ENCODE measurements around the gene KCNN3.

The KCNN3 gene

DNA sequence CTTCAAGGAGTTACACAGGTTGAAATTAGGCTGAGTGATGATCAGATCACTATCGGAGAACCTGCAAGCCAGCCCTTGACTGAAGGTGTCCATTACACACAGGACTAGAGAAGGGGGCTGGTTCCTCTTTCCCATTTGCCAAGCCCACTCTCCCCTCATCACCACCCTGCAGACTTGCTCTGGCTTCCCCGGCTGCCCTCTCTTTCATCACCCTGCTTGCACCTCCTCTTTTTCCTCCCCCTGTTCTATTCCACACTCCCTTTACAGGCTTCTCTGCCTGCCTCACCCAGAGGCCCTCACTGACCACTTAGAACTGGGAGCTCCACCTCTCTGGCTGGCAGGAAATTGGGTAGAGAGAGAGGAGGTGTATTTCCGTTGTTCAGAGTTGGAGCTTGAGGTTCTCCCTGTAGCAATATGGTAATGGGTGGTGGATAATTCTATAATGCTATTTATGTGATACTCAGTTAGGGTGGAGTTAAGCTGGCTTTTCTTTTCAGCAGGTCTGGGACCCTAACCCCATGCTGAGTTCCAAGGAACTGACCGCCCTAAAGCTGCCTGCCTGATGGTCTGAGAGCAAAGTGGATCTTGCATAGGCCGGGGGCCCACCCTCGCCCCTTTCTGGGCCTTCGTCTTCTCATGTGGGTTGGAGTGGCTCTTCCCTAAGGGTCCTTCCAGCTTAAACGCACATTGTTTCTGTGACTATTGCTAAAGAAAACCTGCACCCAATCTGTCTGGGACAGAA lies 150.3 kb downstream of the KCNN3 start:
- no peak for DNase-seq

DNA sequence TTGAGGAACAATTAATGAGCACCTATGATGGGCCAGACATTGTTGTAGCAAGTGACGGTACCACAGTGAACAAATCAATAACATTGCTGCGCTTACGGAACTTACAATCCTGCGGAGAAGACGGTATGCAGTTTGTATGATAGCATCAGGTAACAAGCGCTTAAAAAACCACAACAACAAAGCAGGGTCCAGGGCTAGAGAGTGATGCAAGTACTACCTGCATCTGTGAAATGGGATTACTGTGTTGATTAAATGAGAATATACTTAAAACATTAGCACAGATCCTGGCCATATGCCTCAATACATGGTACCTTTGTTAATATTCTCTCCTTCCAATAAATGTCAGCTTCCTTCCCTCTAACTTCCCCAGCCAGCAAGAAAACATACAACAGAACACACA lies 151.5 kb downstream of the KCNN3 start:
- DNase-seq, result no peak

DNA sequence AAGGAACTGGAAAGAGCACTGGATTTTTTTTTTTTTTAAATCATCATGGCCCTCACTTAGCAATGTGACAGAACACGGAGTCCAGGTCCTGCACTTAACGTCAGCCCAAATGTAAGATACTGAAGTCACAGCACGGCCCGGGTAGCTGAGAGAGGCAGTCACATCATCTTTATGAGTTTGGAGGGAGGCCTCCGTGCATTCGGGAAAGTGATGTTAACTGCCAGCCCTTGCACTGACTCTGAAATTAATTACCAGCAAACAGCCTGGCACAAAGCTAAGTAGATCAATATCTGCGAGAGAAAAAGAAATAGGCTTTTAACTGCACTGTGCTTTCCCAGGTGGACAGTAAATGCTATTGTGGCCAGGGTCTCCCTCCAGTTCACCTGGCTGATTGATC lies 152.6 kb downstream of the KCNN3 start:
- DNase-seq, result no peak

DNA sequence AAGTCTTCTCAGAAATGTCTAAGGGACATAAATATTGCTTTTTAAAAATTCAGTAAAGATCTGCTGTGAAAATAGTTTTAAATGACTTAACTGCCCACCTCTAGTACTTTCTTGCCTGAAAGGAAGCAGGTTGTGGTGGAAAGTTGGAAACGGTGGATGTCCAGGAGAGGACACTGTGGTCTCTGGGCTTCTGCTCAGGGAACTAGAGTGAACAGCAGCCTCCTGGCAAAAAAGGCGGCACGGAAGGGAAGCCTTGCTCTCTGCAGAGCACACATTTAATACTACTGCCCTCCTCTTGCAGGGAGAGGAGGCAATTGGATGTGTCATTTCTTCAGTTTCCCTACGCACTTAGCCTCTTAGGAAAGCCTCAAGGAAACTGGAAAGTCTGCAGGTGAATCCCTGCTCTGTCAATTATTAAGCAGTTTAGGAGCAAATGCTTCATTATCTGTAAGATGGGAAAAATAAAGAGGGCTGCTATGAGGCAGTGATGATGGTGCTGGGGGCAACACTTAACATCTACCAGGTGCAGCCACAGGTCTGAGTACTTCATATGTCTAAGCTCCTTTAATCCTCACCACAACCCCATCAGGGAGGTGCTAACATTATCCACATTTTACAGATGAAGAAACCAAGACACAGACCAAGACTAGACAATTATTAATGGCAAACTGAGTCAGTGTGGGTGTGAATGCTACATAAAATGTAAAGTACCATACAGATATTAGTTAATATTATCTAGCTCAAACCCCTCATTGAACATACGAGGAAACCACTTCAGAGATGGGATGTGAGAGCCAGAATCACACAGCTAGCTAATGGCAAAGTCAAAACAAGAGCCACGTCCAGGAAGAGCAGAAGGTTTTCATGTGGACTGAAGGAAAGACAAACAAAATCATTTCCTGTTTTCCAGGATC lies 153.2 kb downstream of the KCNN3 start:
- DNase-seq, result no peak

DNA sequence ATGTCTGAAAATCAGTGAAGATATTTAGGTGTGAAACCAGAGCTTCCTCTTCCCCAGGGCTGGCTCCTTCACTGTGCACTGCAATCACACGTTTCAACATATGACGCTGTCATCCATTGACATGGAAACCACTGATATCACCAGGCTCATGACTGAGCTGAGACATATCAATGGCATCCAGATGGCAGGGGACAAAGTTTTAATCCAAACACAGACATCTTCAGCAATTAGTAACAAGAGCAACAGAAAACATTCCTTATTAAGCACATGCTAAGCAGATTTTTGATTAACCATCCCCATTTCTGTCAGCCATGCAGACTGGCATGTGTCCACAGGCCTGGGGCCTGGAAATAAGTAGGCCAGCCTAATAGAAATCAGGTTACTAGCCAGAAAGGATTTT lies 154.1 kb downstream of the KCNN3 start:
- peak; percentile 41 for DNase-seq

DNA sequence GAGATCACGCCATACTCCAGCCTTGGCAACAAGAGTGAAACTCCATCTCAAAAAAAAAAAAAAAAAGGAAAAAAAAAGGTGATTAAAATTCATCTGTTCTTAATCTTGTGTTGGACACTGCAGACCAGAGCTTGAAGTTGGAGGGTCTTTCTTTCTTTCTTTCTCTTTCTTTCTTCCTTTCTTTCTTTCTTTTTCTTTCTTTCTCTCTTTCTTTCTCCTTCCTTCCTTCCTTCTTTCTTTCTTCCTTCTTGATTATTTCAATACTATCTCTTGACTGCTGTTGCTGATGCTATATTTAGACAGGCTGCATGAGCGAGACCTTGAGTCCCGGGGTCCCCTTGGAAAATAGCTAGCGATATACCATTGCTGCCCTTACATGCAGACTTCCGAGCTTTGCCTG lies 154.7 kb downstream of the KCNN3 start:
- no peak for DNase-seq

DNA sequence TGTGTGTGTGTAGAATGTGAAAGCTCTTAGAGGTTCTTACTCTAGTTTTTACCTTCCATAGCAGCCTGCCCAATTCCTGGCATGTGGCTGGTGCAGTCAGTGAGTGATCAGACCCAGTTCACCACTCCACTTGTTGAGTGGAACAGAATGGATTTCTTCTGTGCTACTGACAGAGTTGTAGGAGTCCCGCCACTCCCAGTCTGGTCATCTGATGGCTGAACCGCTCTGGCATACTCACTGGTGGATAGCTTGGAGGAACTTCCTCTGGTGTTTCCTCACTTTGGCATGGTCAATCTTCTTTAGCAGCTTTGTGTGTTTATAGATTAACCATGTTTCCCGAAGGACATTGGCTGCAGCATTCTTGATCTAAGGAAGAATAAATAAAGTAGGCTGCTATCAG lies 155.4 kb downstream of the KCNN3 start:
- DNase-seq, result no peak

DNA sequence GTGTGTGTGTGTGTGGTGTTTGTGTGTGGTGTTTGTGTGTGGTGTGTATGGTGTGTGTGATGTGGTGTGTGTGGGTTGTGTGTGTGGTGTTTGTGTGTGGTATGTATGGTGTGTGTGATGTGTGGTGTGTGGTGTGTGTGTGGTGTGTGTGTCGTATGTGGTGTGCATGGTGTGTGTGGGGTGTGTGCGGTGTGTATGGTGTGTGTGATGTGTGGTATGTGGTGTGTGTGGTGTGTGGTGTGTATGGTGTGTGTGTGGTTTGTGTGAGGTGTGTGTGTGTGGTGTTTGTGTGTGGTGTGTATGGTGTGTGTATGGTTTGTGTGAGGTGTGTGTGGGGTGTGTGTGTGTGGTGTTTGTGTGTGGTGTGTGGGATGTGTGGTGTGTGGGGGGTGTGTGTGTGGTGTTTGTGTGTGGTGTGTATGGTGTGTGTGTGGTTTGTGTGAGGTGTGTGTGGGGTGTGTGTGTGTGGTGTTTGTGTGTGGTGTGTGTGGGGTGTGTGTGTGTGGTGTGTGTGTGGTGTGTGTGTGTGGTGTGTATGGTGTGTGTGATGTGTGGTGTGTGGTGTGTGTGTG lies 155.9 kb downstream of the KCNN3 start:
- DNase-seq, result no peak

DNA sequence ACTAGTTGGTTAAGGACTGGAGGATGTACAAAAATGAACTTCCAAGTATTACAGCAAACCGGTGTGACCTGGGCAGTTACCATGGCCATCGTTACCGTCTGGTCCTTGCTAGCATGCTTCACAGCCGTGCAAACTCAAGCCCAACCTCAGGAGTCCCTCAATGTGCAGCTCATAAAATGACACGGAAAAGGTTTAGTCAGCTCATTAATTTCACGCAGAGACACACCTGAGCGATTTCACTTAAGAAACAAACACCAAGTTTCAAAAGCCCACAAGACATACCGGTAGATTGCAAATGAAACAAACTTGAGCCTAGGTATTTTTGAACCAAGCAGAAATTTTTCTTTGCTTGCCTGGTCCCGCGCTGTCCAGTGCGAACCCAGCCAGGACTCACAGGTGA lies 157.1 kb downstream of the KCNN3 start:
- DNase-seq, result no peak

DNA sequence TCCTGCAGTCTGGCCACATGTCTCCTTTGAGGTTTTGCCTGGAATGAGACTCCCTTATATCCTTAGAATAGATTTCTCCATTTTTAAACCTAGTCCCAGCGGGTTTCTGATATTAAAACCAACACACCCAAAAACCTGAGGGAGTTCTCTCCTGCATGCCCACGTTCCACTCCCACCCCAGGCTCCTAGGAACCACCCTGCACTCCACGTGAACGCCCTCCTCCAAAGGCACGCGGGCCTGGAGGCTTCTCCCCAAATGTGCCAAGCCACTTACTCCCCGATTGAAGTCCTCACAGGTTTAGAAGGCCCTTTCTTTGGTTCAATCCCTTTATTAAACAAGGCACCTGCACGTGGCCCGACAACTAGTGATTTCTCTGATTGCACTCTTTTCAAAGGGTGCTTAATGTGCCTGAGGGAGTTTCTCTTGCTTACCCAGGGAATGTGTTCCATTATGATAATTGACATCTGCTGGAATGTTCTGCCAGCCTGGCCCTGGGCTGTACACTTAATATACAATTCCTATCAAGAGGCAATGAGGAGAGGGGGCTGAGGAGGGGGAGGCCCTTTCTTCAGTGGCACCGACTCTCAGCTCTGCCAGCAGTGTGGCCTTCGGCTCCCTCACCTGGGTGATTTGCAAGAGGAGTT lies 157.8 kb downstream of the KCNN3 start:
- DNase-seq, result no peak

DNA sequence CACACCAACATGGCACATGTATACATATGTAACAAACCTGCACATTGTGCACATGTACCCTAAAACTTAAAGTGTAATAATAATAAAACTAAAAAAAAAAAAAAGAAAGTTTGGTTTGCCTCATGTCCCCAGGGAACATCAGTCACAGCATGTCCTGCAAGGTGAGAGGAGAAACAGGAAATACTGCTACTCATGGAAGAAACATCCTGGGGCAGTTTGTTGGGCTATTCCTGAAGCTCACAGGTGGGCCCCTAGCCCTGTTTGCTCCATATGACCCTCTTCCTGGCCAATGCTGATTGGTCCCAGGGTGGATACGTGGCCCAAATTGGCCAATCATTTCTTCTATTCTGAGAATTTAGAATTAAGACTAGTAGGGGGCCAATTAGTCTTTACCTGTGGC lies 158.7 kb downstream of the KCNN3 start:
- no peak for DNase-seq

DNA sequence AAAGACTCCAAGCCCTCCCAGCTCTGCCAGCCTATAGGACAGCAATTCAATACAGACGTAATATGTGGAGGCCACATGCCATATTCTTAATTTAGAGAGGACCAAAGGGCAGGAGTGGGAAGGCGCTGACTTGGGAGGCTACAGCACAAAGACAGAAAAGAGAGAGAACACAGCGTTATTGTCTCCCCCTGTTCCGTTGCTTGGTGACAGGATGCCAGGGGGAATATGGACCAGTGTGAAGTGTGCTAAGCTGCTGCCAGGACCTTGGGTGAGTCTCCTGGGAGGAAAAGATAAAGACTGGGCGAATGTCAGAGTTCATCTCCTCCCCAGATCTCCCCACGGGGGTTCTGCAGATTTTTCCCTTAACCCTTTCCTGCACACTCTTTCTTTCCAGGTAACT lies 160.0 kb downstream of the KCNN3 start:
- DNase-seq, result no peak

DNA sequence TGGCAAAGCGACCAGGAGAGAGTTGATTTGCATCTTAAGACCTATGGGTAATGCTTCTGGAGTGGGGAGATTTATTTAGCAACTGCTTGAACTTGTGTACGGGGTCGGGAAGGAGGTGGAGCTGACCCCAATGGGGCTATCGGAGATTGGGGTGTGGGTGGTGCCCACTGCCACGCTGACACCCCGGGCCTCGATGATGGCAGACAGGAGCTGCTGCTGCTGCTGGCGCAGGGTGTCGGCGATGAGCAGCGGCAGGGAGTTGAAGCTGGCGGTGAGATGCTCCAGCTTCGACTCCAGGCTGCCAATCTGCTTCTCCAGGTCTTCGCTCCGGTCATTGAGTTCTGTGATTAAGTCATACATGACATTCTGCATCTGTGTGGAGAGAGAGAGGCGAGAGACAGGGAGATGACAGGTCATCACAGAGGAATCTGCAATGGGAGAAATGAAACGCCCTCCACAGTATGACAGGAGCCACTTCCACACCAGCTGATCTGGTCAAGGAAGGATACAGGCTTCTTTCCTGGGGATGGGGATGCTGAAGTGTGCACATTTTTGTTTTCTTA lies 162.1 kb downstream of the KCNN3 start:
- no peak for DNase-seq

DNA sequence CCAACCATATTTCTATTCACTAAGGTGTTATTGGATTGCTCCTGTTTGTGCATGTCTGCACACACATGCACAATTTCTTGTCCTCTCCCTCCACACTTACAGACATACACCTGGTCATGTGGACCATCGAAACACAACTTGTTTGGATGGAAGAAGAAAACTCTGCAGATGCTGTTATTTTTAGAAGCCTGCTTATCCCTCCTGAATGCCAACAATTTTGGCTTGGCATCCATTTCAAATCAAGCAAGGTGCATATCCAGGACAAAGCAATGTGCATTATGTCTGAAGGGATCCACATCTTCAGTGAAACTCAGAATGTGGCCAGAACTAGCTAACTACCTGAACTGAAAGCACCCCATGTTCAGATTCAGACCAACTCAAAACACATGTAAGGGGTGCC lies 163.2 kb downstream of the KCNN3 start:
- no peak for DNase-seq

DNA sequence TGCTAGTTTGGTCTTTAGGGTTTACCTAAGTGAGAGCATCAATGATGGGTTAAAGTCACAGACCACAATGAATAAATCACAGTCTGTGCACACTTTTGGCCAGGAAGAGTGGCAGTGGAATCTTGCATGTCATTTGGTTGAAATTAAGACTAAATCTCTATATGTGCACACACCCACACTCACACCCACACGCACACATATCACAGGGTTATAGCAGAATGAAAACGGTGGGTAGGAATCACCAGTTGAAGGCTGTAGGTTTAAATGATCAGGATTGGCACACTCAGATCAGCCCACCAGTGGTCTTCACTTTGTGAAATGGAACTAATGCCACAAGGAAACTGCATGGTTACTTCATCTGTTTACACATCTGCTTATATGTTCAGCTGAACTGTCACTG lies 164.5 kb downstream of the KCNN3 start:
- no peak for DNase-seq

DNA sequence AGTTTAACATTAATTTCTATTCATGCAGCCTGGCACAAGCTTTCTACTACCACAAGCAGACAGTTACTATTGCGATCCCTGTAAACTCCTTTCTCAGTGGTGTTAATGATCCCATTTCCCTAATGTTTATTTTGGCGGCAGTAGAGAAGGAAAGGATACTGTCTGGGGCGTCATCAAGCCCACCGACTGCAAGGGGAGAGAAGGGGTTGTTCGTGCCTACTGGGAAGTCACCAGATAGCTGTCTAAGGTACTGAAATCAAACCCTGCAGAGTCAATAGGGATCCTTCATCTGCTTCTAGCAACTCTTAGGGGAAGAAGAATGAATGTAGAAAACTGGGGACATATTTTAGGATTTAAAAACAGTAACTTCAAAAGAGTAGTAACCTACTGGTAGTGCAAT lies 166.9 kb downstream of the KCNN3 start:
- no peak for DNase-seq

DNA sequence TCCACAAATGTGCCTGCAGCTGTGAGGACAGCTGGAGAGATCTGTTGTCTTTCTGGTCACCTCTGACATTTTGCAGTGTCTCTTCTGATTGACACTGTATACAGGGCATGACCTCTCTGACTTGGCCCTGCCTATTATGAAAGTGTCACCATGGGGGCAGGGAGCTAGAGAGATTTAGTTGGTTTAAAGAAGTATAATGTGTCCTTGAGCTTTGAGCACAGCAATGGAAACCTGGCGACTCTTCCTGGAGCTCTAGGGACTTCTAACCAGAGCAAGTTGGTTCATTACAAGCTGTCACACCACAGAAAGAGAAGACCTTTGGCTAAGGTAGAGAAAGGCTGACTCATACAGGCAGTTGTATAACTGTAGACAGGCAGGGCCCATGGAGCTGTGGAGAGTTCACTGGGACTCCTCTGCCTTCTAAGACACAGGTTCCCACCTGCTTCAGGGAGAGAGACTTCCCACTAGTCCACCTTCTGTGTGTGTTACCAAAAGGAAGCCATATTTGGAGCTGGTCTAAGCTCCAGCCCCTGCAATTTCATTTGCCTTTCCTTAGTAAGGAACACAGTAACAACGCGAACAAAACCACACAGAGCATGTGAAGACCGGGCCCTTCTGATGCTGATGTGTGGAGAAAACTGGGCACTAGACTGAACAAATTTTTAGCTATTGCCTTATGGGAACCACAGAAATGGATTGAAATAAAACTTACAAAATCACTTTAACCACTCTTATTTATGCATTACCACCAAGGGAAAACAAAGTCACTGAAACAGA lies 171.6 kb downstream of the KCNN3 start:
- no peak for DNase-seq

DNA sequence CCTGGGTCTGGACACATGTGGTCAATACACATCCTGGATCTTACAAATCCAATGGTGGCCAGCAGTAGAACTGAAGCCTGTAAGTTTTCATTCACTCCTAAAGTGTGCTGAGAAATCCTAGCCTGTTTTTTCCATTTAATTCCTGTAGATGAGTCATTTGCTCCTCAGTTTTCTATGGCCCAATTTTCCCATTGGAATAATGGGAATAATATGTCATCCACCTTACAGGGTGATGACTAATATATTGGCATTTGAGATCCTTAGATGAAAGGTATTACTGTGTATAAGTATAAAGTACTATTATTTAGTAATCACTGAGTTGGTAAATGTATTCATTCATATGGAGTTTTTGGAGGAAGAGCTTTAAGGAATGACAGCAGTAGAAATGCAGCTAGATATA lies 172.4 kb downstream of the KCNN3 start:
- no peak for DNase-seq

DNA sequence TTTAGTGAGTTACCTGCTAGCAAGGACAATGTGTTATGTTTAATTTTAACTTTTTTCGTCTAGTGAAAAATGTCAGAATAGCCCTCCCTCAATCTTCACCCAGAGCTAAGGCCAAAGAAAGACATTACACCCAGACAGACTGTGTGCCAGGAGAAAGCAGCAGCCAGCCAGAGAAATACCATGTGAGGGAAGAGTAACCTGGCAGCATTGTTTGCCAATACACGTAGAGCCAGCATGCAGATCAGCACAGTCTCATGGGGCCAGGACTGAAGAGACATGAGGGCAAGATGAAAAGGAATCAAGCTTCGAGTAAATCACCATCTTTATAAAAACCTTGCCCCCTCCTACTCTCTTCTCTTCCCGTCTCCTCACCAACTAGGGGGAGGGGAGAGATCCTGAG lies 173.6 kb downstream of the KCNN3 start:
- DNase-seq, result no peak

DNA sequence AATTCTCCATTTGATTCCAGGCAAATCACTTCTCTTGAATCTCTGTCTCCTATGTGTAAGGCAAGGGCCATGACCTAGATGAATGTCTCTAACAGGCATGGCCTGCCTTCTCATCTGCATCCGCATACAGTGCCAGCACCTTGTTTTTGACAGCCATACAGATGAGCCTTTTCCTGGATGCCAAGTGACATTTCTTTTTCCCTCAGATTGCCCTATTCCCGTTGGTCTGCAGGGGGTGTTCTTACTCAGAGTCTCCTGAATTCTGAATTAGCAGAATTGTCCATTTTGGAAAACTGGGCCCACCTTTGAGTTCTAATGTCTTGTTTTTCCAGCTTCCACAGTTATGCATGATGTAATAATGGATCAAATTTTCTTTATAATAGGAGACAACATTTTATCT lies 174.1 kb downstream of the KCNN3 start:
- no peak for DNase-seq

DNA sequence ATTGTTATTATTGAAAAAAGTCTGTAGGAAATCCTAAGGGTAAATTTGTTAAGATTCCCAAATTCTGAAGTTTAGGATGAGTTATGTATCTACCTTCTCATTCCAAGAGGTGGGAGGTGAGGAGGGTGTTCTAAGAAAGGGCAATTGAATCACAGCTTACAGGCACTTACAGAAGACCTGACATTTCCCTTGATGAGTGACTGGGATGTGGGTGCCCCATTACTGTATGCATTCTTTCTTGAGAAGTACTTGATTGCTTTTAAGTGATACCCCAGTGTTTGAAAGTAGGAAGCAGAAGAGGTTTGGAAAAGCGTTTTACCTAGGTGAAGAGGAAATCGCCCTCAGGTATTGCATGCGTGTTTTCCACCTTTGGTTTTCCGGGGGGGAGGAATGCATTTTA lies 175.1 kb downstream of the KCNN3 start:
- no peak for DNase-seq

DNA sequence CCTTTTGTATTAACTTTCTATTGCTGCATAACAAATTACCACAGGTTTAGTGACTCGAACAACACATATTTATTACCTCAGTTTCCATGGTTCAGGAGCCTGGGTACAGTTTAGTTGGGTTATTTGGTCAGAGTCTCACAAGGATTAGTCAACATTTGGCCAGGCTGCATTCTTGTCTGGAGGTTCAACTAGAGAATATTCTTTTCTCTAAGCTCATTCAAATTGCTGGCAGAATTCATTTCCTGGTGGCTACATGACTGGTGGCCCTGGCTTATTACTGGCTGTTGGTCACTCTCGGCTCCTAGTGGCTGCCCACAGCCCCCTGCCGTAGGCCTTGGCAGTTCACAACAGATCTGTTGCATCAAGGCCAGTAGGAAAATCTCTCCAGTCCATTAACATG lies 181.0 kb downstream of the KCNN3 start:
- no peak for DNase-seq
